OCI-LY7 (cell line): ENCODE data around the gene ZNF81. TPM values are rescaled to one million over a fixed set of nuclear protein-coding genes. Genes with fewer than 3 reads are reported as not detected.

Experiments
- BruUV-seq: library from RNA; stranded (reverse); fragments of 400-500 nt; replicated peaks from 2 replicates; lab custom pipeline; 2021; lab: Mats Ljungman, UMichigan
- CTCF ChIA-PET: fragments of 300-600 bp; sonication (Branson Sonifier 250); formaldehyde crosslinking; loops from one replicate; lab custom pipeline; 2022; ENCODE audit warnings: antibody characterized with exemption; ENCODE audit not compliant: unreplicated experiment; lab: Charles Lee
- POLR2A ChIA-PET: fragments of 300-600 bp; sonication (Branson Sonifier 250); formaldehyde crosslinking; loops from one replicate; lab custom pipeline; 2022; ENCODE audit warnings: antibody characterized with exemption; lab: Charles Lee
- DNase-seq: peaks from one replicate; pipeline ENCODE4 v3.0.0-alpha.2; 2015; ENCODE audit warnings: low spot score
- H2AFZ ChIP-seq: fragments of 200-600 bp; sonication (generic), shearing (Covaris generic); 2 replicates; pipeline ENCODE4 v1.6.1; 2014; ENCODE audit warnings: mild to moderate bottlenecking, antibody characterized with exemption, low read length, moderate library complexity
- H3K27ac ChIP-seq: fragments of 200-600 bp; sonication (generic); 2 replicates; pipeline ENCODE4 v1.5.1; 2014; ENCODE audit warnings: mixed run types, low read depth, mild to moderate bottlenecking, moderate library complexity, low read length, inconsistent platforms; ENCODE audit not compliant: poor library complexity, severe bottlenecking
- H3K36me3 ChIP-seq: fragments of 200-600 bp; sonication (generic); 2 replicates; pipeline ENCODE4 v1.6.1; 2014; ENCODE audit warnings: mild to moderate bottlenecking, antibody characterized with exemption, low read length, moderate library complexity, mixed read lengths; ENCODE audit not compliant: insufficient read depth
- H3K4me1 ChIP-seq: fragments of 200-600 bp; sonication (generic); 2 replicates; pipeline ENCODE4 v1.5.1; 2014; ENCODE audit warnings: mild to moderate bottlenecking, low read length; ENCODE audit not compliant: insufficient read depth, poor library complexity, severe bottlenecking
- H3K4me2 ChIP-seq: fragments of 200-600 bp; sonication (generic); 2 replicates; pipeline ENCODE4 v1.6.1; 2014; ENCODE audit warnings: mild to moderate bottlenecking, low read length
- H3K4me3 ChIP-seq: fragments of 200-600 bp; sonication (generic); 2 replicates; pipeline ENCODE4 v1.5.1; 2014; ENCODE audit warnings: mild to moderate bottlenecking, low read depth, low read length; ENCODE audit not compliant: poor library complexity, severe bottlenecking
- H3K79me2 ChIP-seq: fragments of 200-600 bp; sonication (generic); 2 replicates; pipeline ENCODE4 v1.6.1; 2016; ENCODE audit warnings: low read depth, mild to moderate bottlenecking, low read length, moderate library complexity, mixed read lengths; ENCODE audit not compliant: insufficient read depth
- H3K9me2 ChIP-seq: fragments of 200-600 bp; sonication (generic); 2 replicates; pipeline ENCODE4 v1.6.1; 2016; ENCODE audit warnings: mild to moderate bottlenecking, low read length, mixed read lengths; ENCODE audit not compliant: insufficient read depth
- H3K9me3 ChIP-seq: fragments of 200-600 bp; sonication (generic); 2 replicates; pipeline ENCODE4 v1.6.1; 2014; ENCODE audit warnings: mild to moderate bottlenecking, mixed run types, low read length, mixed read lengths
- H4K20me1 ChIP-seq: fragments of 200-600 bp; sonication (generic); 2 replicates; pipeline ENCODE4 v1.6.1; 2014; ENCODE audit warnings: mild to moderate bottlenecking, antibody characterized with exemption, low read length, moderate library complexity, mixed read lengths; ENCODE audit not compliant: insufficient read depth
- EZH2phosphoT487 ChIP-seq: fragments of 200-600 bp; sonication (generic); IDR thresholded peaks from 2 replicates; pipeline ENCODE4 v1.6.1; 2018; ENCODE audit warnings: low read depth, borderline replicate concordance, mild to moderate bottlenecking, mixed run types, antibody characterized with exemption, low read length, moderate library complexity, mixed read lengths
- intact Hi-C: fragments of 100-400 bp; cut with micrococcal nuclease; formaldehyde crosslinking; loops from one replicate; pipeline ENCODE4 v1.10.0; 2022; ENCODE audit not compliant: unreplicated experiment
- total RNA-seq, 2 experiments: library from RNA; depleted of rRNA in 1 of 2; stranded (reverse); fragments of >200 nt in 1 of 2; shearing (Covaris generic) in 1 of 2; gene quantifications; 2 replicates each; pipeline ENCODE4 v1.2.3, GENCODE V29; 2014 to 2022
- TF ChIP-seq, protein P1 (sequence below): fragments of 200-600 bp; sonication (generic); conservative IDR thresholded peaks from 2 replicates; pipeline ENCODE4 v1.5.1; 2014; ENCODE audit warnings: mild to moderate bottlenecking, antibody characterized with exemption, low read length, moderate library complexity, mixed read lengths

Gene ZNF81
- total RNA-seq, 2 experiments from 2014 or later = 7.1 to 12.8 TPM

DNA sequence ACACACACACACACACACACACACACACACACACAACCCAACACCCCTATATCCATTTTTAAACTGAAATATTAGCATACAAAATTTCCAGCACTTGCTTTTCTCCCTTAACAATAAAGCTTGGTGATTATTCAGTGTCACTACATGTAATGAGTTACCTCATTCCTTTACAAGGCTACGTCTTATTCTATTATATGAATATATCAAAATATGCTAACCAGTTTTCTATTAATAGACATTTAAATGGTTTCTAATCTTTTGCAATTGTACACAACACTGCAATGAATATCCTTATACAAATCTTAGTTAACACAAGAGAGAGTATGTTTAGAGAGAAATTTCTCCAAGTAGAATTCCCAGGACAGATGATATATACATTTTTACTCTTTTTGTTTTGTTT, 14.2 kb downstream of the ZNF81 start:
- ChIA-PET CTCF (no interaction called here), POLR2A (no interaction called here)
- Histone ChIP-seq H3K79me2 (no peaks in the 10 kb centered on the region), H3K4me3 (no peak overlapping the region), H3K36me3 (peaks cover 32% of the 10 kb centered on the region), H2AFZ (no peak overlapping the region), H3K4me2 (no peak overlapping the region), H3K9me2 (no peaks in the 10 kb centered on the region), H4K20me1 (no peaks in the 10 kb centered on the region), H3K9me3 (no peaks in the 10 kb centered on the region), H3K27ac (no peak overlapping the region), H3K4me1 (peaks cover 8% of the 10 kb centered on the region)
- no TSS peak for BruUV-seq
- intact Hi-C loops = no loop called here
- TF ChIP-seq, protein P1, sequence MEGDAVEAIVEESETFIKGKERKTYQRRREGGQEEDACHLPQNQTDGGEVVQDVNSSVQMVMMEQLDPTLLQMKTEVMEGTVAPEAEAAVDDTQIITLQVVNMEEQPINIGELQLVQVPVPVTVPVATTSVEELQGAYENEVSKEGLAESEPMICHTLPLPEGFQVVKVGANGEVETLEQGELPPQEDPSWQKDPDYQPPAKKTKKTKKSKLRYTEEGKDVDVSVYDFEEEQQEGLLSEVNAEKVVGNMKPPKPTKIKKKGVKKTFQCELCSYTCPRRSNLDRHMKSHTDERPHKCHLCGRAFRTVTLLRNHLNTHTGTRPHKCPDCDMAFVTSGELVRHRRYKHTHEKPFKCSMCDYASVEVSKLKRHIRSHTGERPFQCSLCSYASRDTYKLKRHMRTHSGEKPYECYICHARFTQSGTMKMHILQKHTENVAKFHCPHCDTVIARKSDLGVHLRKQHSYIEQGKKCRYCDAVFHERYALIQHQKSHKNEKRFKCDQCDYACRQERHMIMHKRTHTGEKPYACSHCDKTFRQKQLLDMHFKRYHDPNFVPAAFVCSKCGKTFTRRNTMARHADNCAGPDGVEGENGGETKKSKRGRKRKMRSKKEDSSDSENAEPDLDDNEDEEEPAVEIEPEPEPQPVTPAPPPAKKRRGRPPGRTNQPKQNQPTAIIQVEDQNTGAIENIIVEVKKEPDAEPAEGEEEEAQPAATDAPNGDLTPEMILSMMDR = no peak
- no peak for TF ChIP-seq EZH2phosphoT487
- DNase-seq = no peak

DNA sequence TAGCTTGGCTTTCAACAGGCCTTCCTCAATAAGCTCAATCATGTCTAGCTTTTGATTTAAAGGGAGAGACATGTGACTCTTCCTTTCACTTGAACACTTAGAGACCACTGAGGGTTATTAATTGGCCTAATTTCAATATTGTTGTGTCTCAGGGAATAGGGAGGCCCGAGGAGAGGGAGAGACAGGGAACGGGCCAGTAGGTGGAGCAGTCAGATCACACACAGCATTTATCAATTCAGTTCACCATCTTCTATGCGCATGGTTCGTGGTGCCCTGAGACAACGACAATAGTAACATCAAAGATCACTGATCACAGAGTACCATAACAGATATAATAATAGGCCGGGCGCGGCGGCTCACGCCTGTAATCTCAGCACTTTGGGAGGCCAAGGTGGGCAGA, 17.8 kb downstream of the ZNF81 start:
- H4K20me1 ChIP-seq = no peaks in the 10 kb centered on the region
- no peak overlapping the region for H3K4me2 ChIP-seq
- H3K4me3 ChIP-seq = no peak overlapping the region
- no peak overlapping the region for H3K27ac ChIP-seq
- no peak overlapping the region for H2AFZ ChIP-seq
- H3K36me3 ChIP-seq = peaks cover 12% of the 10 kb centered on the region
- intact Hi-C loops = loop anchor here (1.0 kb wide), 1 partner anchor 171 kb away; no protein-coding TSS in a partner anchor
- no TSS peak for BruUV-seq
- POLR2A ChIA-PET = no interaction called here
- H3K79me2 ChIP-seq = no peaks in the 10 kb centered on the region
- peak; percentile 22 for DNase-seq
- CTCF ChIA-PET = interaction anchor here (0.7 kb wide), 1 partner anchor 23 kb away, joined by 3 read pairs; no protein-coding TSS in a partner anchor
- H3K9me2 ChIP-seq = no peaks in the 10 kb centered on the region
- TF ChIP-seq, protein P1 = peak; percentile 66
- TF ChIP-seq EZH2phosphoT487 = no peak
- H3K4me1 ChIP-seq = peaks cover 8% of the 10 kb centered on the region
- H3K9me3 ChIP-seq = no peaks in the 10 kb centered on the region

DNA sequence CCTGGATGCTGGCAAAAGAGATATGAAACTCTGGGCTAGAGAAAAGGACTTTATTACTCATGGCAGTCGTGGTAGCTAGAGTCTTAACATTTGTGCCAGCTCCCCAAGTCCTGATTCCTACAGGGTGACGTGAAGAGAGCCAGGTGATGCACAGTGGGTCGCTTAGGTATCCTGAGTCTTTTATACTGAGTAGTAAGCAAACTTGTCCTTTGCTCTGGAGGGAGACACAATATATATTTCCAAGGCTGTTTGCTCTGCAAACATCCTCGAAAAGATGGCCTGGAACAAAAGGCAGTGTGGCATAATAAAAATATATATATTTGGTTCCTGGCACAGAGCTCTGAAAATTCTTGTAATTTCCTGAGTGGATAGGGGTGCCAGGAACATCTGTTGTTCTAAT, 23.0 kb downstream of the ZNF81 start:
- no peaks in the 10 kb centered on the region for H3K9me3 ChIP-seq
- CTCF ChIA-PET = no interaction called here
- no peaks in the 10 kb centered on the region for H3K4me1 ChIP-seq
- H3K4me3 ChIP-seq = no peak overlapping the region
- H3K79me2 ChIP-seq = no peaks in the 10 kb centered on the region
- peaks cover 18% of the 10 kb centered on the region; the same call in 1 of the 2 replicates for H3K36me3 ChIP-seq
- H3K9me2 ChIP-seq = no peaks in the 10 kb centered on the region
- POLR2A ChIA-PET = interaction anchor here (0.7 kb wide), 1 partner anchor 632 kb away, joined by 3 read pairs; no protein-coding TSS in a partner anchor
- no peak overlapping the region for H2AFZ ChIP-seq
- H3K4me2 ChIP-seq = no peak overlapping the region
- no peaks in the 10 kb centered on the region for H4K20me1 ChIP-seq
- DNase-seq = no peak
- intact Hi-C loops = no loop called here
- BruUV-seq = no TSS peak
- TF ChIP-seq EZH2phosphoT487 = no peak
- TF ChIP-seq, protein P1 = no peak
- no peak overlapping the region for H3K27ac ChIP-seq
